ENCODE results near the gene NEU2.

NEU2 gene

DNA sequence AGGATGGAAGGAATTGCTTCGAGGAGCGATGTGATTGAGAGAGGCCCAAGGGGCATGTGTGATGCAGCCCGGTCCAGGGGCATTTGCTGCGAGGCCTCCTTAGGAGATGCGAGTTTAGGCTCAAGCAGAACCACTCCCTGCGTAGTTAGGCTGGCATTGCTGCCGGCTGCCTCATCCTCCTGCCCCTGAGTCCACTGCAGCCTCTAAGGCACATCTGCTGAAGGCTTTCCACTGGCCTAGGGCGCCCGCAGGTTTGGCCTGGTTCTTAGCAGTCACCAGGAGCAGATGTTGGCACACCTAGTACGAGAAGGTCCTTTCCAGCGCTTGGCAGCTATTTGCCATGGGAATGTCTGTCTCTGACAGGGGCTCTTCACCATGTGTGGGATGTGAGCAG, 48.4 kb downstream of the NEU2 start:
- no peak overlapping the region; the same call in 1 of the 2 replicates for H3K4me3 ChIP-seq (replicated peaks; ENCODE audit: low read depth, low read length)
- H3K36me3 ChIP-seq (ENCODE audit: control insufficient read depth, insufficient read depth, low read length): peaks cover 23% of the 10 kb centered on the region
- no peak for TF ChIP-seq CTCF (IDR thresholded peaks at IDR 0.05; ENCODE audit: insufficient read depth, low read length, poor library complexity, severe bottlenecking)
- DNase-seq (ENCODE audit: extremely low read depth, insufficient read length): no peak
- no peaks in the 10 kb centered on the region for H3K27me3 ChIP-seq (replicated peaks; ENCODE audit: control insufficient read depth, insufficient read depth, low read length)

- peak overlapping the region; percentile 54 for H3K4me3 ChIP-seq (replicated peaks; ENCODE audit: low read depth, low read length)
These were observed 48.8 kb downstream of the NEU2 start for GRCh38 chr2:233081232-233081730.

DNA sequence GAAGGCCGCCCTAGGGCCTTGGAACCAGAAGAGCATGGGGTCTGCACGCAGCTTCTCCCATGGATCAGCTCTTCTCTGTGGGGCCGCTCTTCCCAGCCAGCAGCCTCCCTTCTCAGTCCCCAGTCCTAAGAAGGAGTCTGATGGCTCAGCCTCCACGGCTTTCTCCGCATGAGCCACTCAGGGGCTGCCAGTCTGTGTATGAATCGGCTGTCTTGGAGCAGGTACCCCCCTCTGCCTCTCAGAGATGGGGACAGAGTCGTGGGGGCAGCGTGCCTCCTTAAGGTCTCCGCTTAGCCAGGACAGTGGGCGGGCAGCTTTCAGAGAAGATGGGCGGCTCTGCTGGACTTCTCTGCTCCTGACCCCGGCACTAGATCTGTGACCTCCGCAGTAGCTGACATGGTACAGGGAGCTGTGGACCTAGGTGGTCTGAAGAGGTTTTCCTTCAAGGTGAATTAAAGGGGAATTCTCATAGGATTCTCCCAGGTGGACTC, 49.3 kb downstream of the NEU2 start:
- Histone ChIP-seq H3K36me3 (ENCODE audit: control insufficient read depth, insufficient read depth, low read length) (peaks cover 21% of the 10 kb centered on the region), H3K4me3 (replicated peaks; ENCODE audit: low read depth, low read length) (peak overlapping the region; percentile 54), H3K27me3 (replicated peaks; ENCODE audit: control insufficient read depth, insufficient read depth, low read length) (no peaks in the 10 kb centered on the region)
- DNase-seq (ENCODE audit: extremely low read depth, insufficient read length): peak; percentile 71
- no peak for TF ChIP-seq CTCF (IDR thresholded peaks at IDR 0.05; ENCODE audit: insufficient read depth, low read length, poor library complexity, severe bottlenecking)

More at GRCh38 chr2:233081232-233081730, 48.8 kb downstream of the NEU2 start:
- peaks cover 21% of the 10 kb centered on the region for H3K36me3 ChIP-seq (ENCODE audit: control insufficient read depth, insufficient read depth, low read length)
- DNase-seq (ENCODE audit: extremely low read depth, insufficient read length): no peak
- TF ChIP-seq CTCF (IDR thresholded peaks at IDR 0.05; ENCODE audit: insufficient read depth, low read length, poor library complexity, severe bottlenecking): no peak
- no peaks in the 10 kb centered on the region for H3K27me3 ChIP-seq (replicated peaks; ENCODE audit: control insufficient read depth, insufficient read depth, low read length)

DNA sequence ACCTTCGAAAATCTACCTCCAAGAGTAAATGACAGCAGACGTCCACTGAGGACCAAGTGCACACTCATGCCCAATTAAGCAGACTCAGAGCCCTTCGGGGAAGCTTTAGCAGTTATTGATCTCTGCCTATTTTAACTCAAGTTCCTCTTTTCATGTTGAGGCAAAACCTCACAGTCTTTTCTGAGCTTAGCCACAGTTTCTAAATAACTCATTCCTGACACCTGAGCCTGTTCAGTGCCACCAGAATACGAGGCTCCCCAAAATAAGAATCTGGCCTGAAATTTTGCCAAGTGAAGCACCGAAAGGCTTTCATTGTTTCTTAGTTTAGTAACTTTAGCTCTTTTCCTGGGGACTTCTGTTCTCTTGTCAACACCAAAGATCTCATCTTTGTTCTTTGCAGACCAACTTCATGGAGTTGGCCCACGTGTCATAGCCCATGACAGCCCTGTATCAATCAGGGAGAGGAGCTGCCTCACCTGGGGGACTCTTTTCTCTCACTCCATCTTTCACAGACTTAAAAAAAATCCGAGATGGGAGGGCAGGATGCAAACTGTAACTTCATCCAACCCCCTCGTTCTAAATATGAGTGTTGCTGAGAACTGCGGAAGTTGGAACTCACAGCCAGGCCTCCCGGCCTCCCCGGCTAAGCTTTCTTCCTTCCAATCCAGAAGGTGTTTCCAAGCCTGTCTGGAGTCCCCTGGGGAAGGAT, 49.9 kb downstream of the NEU2 start:
- peak overlapping the region; percentile 54; the same call in 1 of the 2 replicates for H3K4me3 ChIP-seq (replicated peaks; ENCODE audit: low read depth, low read length)
- peak; percentile 77 for DNase-seq (ENCODE audit: extremely low read depth, insufficient read length)

GRCh38 chr2:233082931-233083755, 50.7 kb downstream of the NEU2 start:
- no peak for TF ChIP-seq CTCF (IDR thresholded peaks at IDR 0.05; ENCODE audit: insufficient read depth, low read length, poor library complexity, severe bottlenecking)
- DNase-seq (ENCODE audit: extremely low read depth, insufficient read length): peak; percentile 54
- Histone ChIP-seq H3K36me3 (ENCODE audit: control insufficient read depth, insufficient read depth, low read length) (peaks cover 22% of the 10 kb centered on the region), H3K4me3 (replicated peaks; ENCODE audit: low read depth, low read length) (peak overlapping the region; percentile 4; the same call in 1 of the 2 replicates), H3K27me3 (replicated peaks; ENCODE audit: control insufficient read depth, insufficient read depth, low read length) (no peaks in the 10 kb centered on the region)

More for the DNA sequence above, 49.9 kb downstream of the NEU2 start:
- H3K36me3 ChIP-seq (ENCODE audit: control insufficient read depth, insufficient read depth, low read length): peaks cover 21% of the 10 kb centered on the region
- TF ChIP-seq CTCF (IDR thresholded peaks at IDR 0.05; ENCODE audit: insufficient read depth, low read length, poor library complexity, severe bottlenecking): no peak
- H3K27me3 ChIP-seq (replicated peaks; ENCODE audit: control insufficient read depth, insufficient read depth, low read length): no peaks in the 10 kb centered on the region

All from GM06990 (cell line).